H9 (cell line): Measurements from ENCODE around the gene ACER3. TPM values are rescaled to one million over a fixed set of nuclear protein-coding genes. Genes with fewer than 3 reads are reported as not detected.

Source experiments
- DNase-seq: peaks from one replicate; pipeline ENCODE4 v3.0.0-alpha.2; 2017
- H2AFZ ChIP-seq: one replicate; pipeline ENCODE4 v1.6.1; 2013; ENCODE audit warnings: mild to moderate bottlenecking, low read length, control low read depth, moderate library complexity
- H2AK5ac ChIP-seq: 2 replicates; pipeline ENCODE4 v1.6.1; 2013; ENCODE audit warnings: low read length, control low read depth, mixed read lengths; ENCODE audit not compliant: insufficient read length
- H2BK120ac ChIP-seq: one replicate; pipeline ENCODE4 v1.6.1; 2013; ENCODE audit warnings: low read depth, mild to moderate bottlenecking, low read length, control low read depth, inconsistent platforms; ENCODE audit not compliant: poor library complexity, severe bottlenecking
- H2BK12ac ChIP-seq: 2 replicates; pipeline ENCODE4 v1.6.1; 2013; ENCODE audit warnings: low read length, control low read depth, mixed read lengths, low read depth; ENCODE audit not compliant: insufficient read length
- H2BK15ac ChIP-seq: 2 replicates; pipeline ENCODE4 v1.6.1; 2013; ENCODE audit warnings: low read depth, low read length, control low read depth
- H2BK20ac ChIP-seq: one replicate; pipeline ENCODE4 v1.6.1; 2013; ENCODE audit warnings: low read depth, mild to moderate bottlenecking, low read length, control low read depth, inconsistent platforms; ENCODE audit not compliant: poor library complexity, severe bottlenecking
- H2BK5ac ChIP-seq: 2 replicates; pipeline ENCODE4 v1.6.1; 2013; ENCODE audit warnings: low read length, control low read depth, mixed read lengths; ENCODE audit not compliant: insufficient read length
- H3K14ac ChIP-seq: 2 replicates; pipeline ENCODE4 v1.6.1; 2013; ENCODE audit warnings: low read length, control low read depth; ENCODE audit not compliant: insufficient read depth
- H3K18ac ChIP-seq: 2 replicates; pipeline ENCODE4 v1.6.1; 2013; ENCODE audit warnings: low read depth, mild to moderate bottlenecking, mixed read lengths, low read length, control low read depth; ENCODE audit not compliant: insufficient read length
- H3K23ac ChIP-seq: 2 replicates; pipeline ENCODE4 v1.6.1; 2013; ENCODE audit warnings: low read length, control low read depth, mixed read lengths, low read depth; ENCODE audit not compliant: insufficient read length
- H3K23me2 ChIP-seq: 2 replicates; pipeline ENCODE4 v1.6.1; 2013; ENCODE audit warnings: low read depth, mild to moderate bottlenecking, mixed read lengths, low read length, control low read depth; ENCODE audit not compliant: insufficient read length, poor library complexity, severe bottlenecking
- H3K27ac ChIP-seq: 2 replicates; pipeline ENCODE4 v1.5.1; 2013; ENCODE audit warnings: low read length, control low read depth, mixed read lengths, low read depth; ENCODE audit not compliant: insufficient read length
- H3K27me3 ChIP-seq: 2 replicates; pipeline ENCODE4 v1.6.1; 2013; ENCODE audit warnings: low read length, control low read depth, inconsistent platforms; ENCODE audit not compliant: insufficient read depth
- H3K4ac ChIP-seq: 2 replicates; pipeline ENCODE4 v1.6.1; 2013; ENCODE audit warnings: low read depth, mild to moderate bottlenecking, control low read depth, inconsistent platforms, low read length, moderate library complexity
- H3K4me1 ChIP-seq: 2 replicates; pipeline ENCODE4 v1.6.1; 2013; ENCODE audit warnings: low read length, control low read depth, inconsistent platforms; ENCODE audit not compliant: insufficient read depth
- H3K4me2 ChIP-seq: 2 replicates; pipeline ENCODE4 v1.6.1; 2013; ENCODE audit warnings: low read length, control low read depth, mixed read lengths; ENCODE audit not compliant: insufficient read length, insufficient read depth
- H3K56ac ChIP-seq: 2 replicates; pipeline ENCODE4 v1.6.1; 2013; ENCODE audit warnings: low read depth, mild to moderate bottlenecking, mixed read lengths, low read length, control low read depth; ENCODE audit not compliant: insufficient read length
- H3K79me1 ChIP-seq: 2 replicates; pipeline ENCODE4 v1.6.1; 2013; ENCODE audit warnings: low read depth, mild to moderate bottlenecking, moderate library complexity, low read length, control low read depth, inconsistent platforms; ENCODE audit not compliant: insufficient read depth, poor library complexity, severe bottlenecking
- H3K79me2 ChIP-seq: 2 replicates; pipeline ENCODE4 v1.6.1; 2013; ENCODE audit warnings: low read length, control low read depth, inconsistent platforms; ENCODE audit not compliant: insufficient read depth
- H3K9ac ChIP-seq: 2 replicates; pipeline ENCODE4 v1.6.1; 2013; ENCODE audit warnings: low read length, control low read depth, mixed read lengths; ENCODE audit not compliant: insufficient read length; ENCODE audit errors: extremely low read depth
- H3K9me3 ChIP-seq: one replicate; pipeline ENCODE4 v1.6.1; 2013; ENCODE audit warnings: low read depth, low read length, inconsistent platforms; ENCODE audit not compliant: control insufficient read depth
- H3T11ph ChIP-seq: one replicate; pipeline ENCODE4 v1.6.1; 2013; ENCODE audit warnings: mild to moderate bottlenecking, low read length, control low read depth, inconsistent platforms
- H4K20me1 ChIP-seq: one replicate; pipeline ENCODE4 v1.6.1; 2013; ENCODE audit not compliant: control insufficient read depth, insufficient read length, insufficient read depth
- H4K5ac ChIP-seq: 2 replicates; pipeline ENCODE4 v1.6.1; 2013; ENCODE audit warnings: low read depth, mild to moderate bottlenecking, mixed read lengths, low read length, control low read depth; ENCODE audit not compliant: insufficient read length
- H4K8ac ChIP-seq: replicated peaks from 2 replicates; pipeline ENCODE4 v1.6.1; 2013; ENCODE audit warnings: low read length, control low read depth, mixed read lengths, low read depth; ENCODE audit not compliant: insufficient read length
- H4K91ac ChIP-seq: 2 replicates; pipeline ENCODE4 v1.6.1; 2013; ENCODE audit warnings: low read depth, mild to moderate bottlenecking, moderate library complexity, mixed read lengths, low read length, control low read depth; ENCODE audit not compliant: insufficient read length
- H3K27ac Mint-ChIP-seq, 3 experiments: 2 replicates in 2 of 3; 3 replicates in 1 of 3; pipeline ENCODE4 v1.8.0; 2020 to 2021; ENCODE audit warnings: mixed read lengths in 3 of 3, mild to moderate bottlenecking in 1 of 3, moderate library complexity in 1 of 3
- H3K27me3 Mint-ChIP-seq: 2 replicates; pipeline ENCODE4 v1.8.0; 2021; ENCODE audit warnings: low read depth, mild to moderate bottlenecking, moderate library complexity, mixed read lengths
- H3K36me3 Mint-ChIP-seq, 3 experiments: 2 replicates in 2 of 3; 3 replicates in 1 of 3; pipeline ENCODE4 v1.8.0; 2020 to 2021; ENCODE audit warnings: low read depth in 3 of 3, mixed read lengths in 3 of 3; ENCODE audit not compliant: insufficient read depth in 1 of 3
- H3K4me1 Mint-ChIP-seq, 2 experiments: 2 replicates each; pipeline ENCODE4 v1.8.0; 2020; ENCODE audit warnings: mixed read lengths in 2 of 2
- H3K4me3 Mint-ChIP-seq, 2 experiments: 2 replicates in 1 of 2; 3 replicates in 1 of 2; pipeline ENCODE4 v1.8.0; 2020 to 2021; ENCODE audit warnings: mild to moderate bottlenecking in 2 of 2, mixed read lengths in 2 of 2, moderate library complexity in 1 of 2
- H3K9me3 Mint-ChIP-seq, 2 experiments: 2 replicates in 1 of 2; 3 replicates in 1 of 2; pipeline ENCODE4 v1.8.0; 2020; ENCODE audit warnings: mild to moderate bottlenecking in 2 of 2, mixed read lengths in 2 of 2, moderate library complexity in 1 of 2
- WGBS: extraction: QIAGEN DNeasy Blood & Tissue Kit; methylation state at CpG from one replicate; pipeline ENCODE4 v1.1.7; 2013; ENCODE audit warnings: missing lambda C conversion rate, low lambda C conversion rate, mixed read lengths; ENCODE audit not compliant: insufficient read length; ENCODE audit errors: extremely low coverage; 5-methylcytosine and 5-hydroxymethylcytosine counted together
- total RNA-seq: library from RNA; stranded (reverse); gene quantifications from 2 replicates; pipeline ENCODE4 v1.2.1, GENCODE V29; 2021
- TF ChIP-seq, protein P1 (sequence below): fragments of 200-600 bp; sonication (generic); conservative IDR thresholded peaks from 3 replicates; pipeline ENCODE4 v1.8.0; 2021; ENCODE audit warnings: antibody characterized with exemption, mild to moderate bottlenecking

Gene ACER3
- total RNA-seq, 1 experiment from 2014 or later: 14.7 TPM

GRCh38 chr11:77073328-77074001 is 212.7 kb downstream of the ACER3 start:
- Histone ChIP-seq H2AFZ (no peak overlapping the region), H3K23me2 (no peaks in the 10 kb centered on the region), H4K8ac (no peak overlapping the region), H3K9me3 (no peaks in the 10 kb centered on the region), H3K4me1 (no peaks in the 10 kb centered on the region), H2AK5ac (no peak overlapping the region), H2BK120ac (no peak overlapping the region), H3K79me2 (no peaks in the 10 kb centered on the region), H4K20me1 (no peaks in the 10 kb centered on the region), H3K18ac (no peak overlapping the region), H3K27me3 (no peaks in the 10 kb centered on the region), H3K4me2 (no peak overlapping the region), H3K56ac (no peak overlapping the region), H3K79me1 (no peaks in the 10 kb centered on the region), H3K4ac (no peak overlapping the region), H4K91ac (no peak overlapping the region), H2BK12ac (no peak overlapping the region), H2BK20ac (no peak overlapping the region), H2BK5ac (no peak overlapping the region), H3K9ac (no peak overlapping the region), H2BK15ac (no peak overlapping the region), H3K27ac (no peak overlapping the region), H3T11ph (no peak overlapping the region), H4K5ac (no peak overlapping the region), H3K23ac (no peak overlapping the region), H3K14ac (no peak overlapping the region)
- TF ChIP-seq, protein P1, sequence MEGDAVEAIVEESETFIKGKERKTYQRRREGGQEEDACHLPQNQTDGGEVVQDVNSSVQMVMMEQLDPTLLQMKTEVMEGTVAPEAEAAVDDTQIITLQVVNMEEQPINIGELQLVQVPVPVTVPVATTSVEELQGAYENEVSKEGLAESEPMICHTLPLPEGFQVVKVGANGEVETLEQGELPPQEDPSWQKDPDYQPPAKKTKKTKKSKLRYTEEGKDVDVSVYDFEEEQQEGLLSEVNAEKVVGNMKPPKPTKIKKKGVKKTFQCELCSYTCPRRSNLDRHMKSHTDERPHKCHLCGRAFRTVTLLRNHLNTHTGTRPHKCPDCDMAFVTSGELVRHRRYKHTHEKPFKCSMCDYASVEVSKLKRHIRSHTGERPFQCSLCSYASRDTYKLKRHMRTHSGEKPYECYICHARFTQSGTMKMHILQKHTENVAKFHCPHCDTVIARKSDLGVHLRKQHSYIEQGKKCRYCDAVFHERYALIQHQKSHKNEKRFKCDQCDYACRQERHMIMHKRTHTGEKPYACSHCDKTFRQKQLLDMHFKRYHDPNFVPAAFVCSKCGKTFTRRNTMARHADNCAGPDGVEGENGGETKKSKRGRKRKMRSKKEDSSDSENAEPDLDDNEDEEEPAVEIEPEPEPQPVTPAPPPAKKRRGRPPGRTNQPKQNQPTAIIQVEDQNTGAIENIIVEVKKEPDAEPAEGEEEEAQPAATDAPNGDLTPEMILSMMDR: no peak
- peaks cover 3% of the 10 kb centered on the region; the same call in 1 of the 2 replicates for H3K27me3 Mint-ChIP-seq
- H3K9me3 Mint-ChIP-seq: peaks cover 3% of the 10 kb centered on the region in 2 experiments; a peak in 4 of 5 replicates
- DNase-seq: peak; percentile 18
- WGBS: no CpG with 5 or more reads among the region's 11 CpGs
- no peak overlapping the region for H3K4me3 Mint-ChIP-seq
- peak overlapping the region in 2 of 3 experiments; percentile 14 to 73; a peak in 1 of 7 replicates for H3K27ac Mint-ChIP-seq
- peaks cover 0 to 3% (median 0%) of the 10 kb centered on the region in 3 experiments; a peak in 4 of 7 replicates for H3K36me3 Mint-ChIP-seq
- peaks cover 5 to 11% of the 10 kb centered on the region in 2 experiments; a peak in 3 of 4 replicates for H3K4me1 Mint-ChIP-seq
